Left forelimb (tissue), 1 donor: ENCODE results near the gene HIGD2A.

Experiments used
- DNase-seq: peaks from one replicate; pipeline ENCODE4 v3.0.0-alpha.2; 2018; ENCODE audit warnings: low spot score

The HIGD2A gene

DNA sequence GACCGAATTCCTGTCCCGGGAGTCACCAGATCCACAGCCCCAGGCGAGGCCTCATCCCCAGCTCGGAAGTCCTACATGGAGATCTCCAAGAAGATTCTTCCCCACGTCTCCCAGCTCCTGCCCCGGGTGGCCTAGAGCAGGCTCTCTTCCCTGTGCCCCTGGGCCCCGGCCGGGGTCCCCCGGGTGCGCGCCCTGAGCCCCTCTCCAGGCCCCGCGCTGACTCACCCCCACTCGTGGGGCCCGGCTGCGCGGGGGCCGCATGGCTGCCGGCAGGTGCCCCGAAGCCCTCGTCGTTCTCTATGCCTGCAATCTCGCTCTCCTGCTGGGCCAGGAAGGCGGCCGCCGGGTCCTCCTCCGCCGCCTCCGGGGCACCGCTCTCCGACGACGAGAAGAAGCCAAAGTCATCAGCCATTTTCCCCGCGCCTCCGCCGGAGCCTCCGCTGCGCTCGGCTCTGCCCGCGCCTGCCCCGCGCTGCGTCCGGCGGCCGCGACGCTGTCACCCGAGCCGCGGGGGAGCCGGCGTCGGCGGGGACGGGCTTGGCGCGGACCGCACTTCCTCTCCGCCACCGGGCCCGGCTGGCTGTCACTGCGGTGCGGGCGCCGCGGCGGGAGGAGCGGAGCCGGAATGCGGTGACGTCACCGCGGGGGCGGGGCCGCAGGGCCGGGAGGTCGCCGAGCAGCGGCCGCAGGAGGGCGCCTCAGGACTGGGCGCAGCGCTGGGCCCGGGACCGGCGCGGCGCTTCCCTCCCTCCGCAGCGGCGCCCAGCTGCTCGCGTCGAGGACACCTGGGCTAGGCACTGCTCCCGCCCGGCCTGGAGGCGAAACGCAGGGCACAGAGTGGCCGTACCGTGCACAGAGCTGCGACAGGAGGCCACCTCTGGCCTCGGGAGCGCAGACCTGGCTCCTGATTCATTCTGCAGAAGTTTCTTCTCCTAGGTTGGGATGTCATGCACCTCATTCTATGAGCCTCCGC is 27.7 kb downstream of the HIGD2A start, which contains the start of gene CLTB:
CLTB (minus strand) TSS at position 588 of the 973 bp plus-strand sequence; CDS start at position 412, 176 bp downstream.
- peak; percentile 94 for DNase-seq

DNA sequence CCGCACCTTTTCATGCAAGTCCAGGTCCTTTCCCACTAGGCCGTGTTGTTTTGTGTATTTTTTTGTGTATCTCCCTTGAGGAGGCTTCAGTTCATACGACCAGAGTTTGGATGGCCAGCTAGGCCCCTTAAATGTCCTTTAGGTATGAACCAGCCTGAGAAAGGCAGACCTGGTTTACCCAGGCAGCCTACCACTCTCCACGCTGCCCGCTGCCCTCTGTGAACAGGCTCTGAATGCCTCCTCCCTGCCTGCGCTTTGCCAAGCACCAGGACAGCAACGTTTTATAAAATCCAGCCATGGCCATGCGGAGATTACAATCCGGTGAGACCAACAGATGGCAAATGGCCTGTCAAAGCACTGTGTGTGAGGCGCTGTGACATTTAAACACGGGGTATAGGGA is 28.4 kb downstream of the HIGD2A start:
- DNase-seq = no peak

DNA sequence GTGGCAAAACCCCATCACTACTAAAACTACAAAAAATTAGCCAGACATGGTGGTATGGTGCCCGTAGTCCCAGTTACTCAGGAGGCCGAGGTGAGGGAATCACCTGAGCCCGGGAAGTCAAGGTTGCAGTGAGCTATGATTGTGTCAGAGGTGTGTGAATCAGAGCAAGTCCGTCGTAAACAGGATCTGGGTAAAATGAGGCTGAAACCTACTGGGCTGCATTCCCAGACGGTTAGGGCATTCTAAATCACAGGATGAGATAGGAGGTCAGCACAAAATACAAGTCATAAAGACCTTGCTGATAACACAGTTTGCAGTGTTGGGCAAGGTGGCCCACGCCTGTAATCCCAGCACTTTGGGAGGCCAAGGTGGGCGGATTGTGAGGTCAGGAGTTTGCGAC is 29.7 kb downstream of the HIGD2A start:
- no peak for DNase-seq

DNA sequence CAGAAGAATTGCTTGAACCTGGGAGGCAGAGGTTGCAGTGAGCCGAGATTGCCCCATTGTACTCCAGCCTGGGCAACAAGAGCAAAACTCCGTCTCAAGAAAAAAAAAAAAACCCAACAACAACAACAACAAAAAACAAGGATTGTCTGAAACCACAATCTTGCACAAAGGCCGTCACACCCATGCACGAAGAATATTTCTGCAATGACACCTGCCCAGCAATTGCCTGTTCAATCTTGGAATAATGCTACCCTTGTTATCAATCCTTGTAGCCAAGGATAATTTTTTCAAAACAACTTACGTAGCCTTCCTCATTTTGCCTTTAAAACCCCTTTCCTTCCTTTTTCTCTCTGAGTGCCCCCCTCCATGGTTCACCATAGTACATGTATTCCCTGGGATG is 31.5 kb downstream of the HIGD2A start:
- no peak for DNase-seq

DNA sequence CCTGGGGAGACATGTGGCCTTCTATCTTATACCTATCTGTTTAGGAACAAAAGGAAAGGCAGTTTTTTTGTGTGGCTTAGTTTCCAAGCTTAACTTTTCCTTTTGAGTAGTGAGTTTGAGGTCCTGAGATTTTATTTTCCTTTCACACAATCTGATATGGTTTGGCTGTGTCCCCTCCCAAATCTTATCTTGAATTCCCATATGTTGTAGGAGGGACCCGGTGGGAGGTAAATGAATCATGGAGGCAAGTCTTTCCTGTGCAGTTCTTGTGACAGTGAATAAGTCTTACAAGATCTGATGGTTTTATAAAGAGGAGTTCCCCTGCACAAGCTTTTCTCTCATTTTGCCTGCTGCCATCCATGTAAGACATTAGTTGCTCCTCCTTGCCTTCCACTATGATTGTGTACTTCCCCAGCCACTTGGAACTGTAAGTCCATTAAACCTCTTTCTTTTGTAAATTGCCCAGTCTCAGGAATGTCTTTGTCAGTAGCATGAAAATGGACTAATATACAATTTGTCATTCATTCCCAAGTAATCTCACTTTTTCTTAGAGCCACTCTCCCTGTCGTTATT is 32.5 kb downstream of the HIGD2A start:
- DNase-seq = no peak

DNA sequence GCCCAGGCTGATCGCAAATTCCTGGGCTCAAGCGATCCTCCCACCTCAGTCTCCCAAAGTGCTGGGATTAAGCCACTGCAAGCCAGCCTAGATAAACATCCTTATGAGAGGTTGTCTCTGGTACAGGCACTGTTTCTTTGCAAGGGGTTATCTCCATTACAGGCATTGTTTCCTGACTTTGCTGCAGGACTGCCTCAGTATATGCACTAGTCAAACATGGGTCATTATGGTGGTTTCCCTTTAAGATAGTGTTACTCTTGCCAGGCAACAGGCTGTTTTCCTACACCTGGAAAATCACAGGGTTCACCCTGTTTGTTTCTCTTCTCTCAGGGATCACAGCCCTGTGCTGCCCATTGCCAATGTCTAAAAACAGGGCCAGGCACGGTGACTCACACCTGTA is 35.6 kb downstream of the HIGD2A start:
- DNase-seq = no peak

DNA sequence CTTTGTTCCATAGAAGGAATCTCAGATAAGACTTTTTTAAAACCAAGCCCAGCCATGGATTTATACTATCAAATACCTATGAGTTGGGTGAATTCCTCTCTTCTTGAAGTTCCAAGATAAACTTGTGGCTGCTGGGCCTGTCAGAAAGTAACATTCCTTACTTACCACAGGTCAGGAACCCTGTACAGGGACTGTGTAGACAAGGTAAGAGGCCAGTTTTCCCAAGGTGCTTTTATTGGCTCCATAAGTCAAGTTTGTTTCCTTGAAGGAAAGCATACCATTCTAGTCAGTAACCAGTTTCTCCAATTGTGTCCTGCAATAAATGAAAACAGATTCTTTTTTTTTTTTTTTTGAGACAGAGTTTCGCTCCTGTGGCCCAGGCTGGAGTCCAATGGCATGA is 36.6 kb downstream of the HIGD2A start:
- no peak for DNase-seq

DNA sequence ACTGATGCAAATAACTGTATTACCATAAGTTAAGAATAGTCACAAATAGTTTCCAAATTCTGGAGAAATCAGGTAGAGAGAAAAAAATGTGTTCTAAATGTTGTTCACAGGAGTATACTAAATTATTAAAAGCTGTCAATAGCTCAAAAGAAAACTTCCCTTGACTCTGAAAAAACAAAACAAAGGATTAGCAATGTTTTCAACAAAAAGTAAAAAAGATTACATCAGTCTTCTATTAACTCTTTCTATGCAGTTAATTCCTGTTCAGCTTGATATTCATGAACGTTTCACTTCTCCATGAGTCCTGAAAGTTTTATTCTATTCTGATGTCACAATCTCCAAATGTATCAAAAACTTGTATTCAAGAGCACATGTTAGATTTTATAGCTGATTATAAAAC is 37.2 kb downstream of the HIGD2A start:
- DNase-seq = no peak

DNA sequence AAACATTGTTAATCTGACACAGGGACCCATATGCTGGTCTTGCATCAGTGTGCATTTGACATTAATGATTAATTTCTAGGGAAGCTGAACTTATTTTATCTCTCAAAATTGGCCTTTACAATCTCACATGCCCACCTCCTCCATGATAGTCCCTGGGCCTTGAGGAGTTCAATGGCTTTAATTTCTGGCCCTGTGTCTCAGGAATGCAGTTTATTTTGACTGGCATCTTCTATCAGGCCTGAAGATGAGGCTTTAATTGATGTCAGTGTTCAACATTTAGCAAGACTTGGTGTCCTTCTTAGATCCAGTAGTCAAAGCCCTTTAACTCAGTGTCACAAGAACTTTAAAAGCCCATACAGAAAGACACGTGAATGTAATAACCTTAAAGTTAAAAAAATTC is 38.3 kb downstream of the HIGD2A start:
- no peak for DNase-seq

DNA sequence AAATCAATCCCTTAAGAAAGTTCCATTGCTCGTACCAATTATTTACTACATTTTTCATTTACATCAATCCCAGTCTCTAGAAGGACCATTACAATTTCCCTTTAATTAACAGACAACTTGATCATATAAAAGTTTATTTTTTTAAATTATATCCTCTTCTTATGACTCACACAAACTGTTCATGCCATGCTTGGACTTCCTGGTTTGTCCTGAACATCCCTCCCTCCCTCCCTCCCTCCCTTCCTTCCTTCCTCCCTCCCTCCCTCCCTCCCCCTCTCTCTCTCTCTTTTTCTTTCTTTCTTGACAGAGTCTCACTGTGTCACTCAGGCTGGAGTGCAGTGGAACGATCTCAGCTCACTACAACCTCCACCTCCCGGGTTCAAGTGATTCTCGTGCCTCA is 39.4 kb downstream of the HIGD2A start:
- no peak for DNase-seq

DNA sequence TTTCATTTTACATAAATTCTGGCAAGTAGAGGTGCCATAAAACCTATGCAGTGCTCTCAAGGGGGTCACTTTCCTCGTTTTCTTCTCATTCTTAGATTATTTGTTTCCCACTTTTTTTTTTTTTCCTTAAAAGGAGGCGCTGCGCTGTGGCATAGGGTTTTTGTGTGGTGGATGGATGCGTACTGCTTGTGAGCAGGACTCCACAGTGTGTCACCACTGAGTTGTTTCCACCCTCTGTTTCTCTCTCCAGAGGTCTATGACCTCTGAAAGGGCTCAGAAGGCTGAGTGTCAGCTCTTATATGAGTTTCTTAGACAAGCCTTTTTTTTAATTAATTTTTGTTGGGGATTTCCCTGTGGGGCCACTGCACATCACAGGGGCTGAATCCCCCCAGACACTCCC is 41.4 kb downstream of the HIGD2A start:
- no peak for DNase-seq

DNA sequence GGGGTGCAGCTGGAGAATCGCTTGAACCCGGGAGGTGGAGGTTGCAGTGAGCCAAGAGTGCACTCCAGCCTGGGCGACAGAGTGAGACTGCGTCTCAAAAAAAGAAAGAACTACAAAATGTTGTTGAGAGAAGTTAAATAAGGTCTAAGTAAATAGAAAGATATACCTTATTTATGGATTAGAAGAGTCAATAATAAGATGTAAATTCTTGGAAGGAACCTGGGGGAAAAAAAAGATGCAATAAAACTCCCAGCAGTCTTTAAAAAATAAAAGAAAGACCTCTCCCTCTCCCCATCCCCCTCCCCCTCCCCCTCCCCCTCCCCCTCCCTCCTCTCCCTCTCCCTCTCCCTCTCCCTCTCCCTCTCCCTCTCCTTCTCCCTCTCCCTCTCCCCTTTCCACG is 44.2 kb downstream of the HIGD2A start:
- no peak for DNase-seq

DNA sequence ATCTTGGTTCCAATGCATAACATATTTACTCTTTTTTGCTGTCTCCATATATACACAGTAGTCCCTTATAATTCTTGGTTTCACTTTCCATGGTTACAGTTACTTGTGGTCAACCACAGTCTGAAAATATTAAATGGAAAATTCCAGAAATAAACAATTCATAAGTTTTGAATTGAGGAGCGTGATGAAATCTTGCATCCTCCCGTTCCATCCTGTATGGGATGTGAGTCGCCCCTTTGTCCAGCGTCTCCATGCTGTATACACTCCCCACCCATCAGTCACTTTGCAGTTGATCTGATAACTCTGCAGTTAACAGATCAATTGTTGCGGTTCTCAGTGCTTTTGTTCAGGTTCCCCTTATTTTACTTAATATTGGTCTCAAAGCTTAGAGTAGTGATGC is 48.1 kb downstream of the HIGD2A start:
- DNase-seq = no peak

DNA sequence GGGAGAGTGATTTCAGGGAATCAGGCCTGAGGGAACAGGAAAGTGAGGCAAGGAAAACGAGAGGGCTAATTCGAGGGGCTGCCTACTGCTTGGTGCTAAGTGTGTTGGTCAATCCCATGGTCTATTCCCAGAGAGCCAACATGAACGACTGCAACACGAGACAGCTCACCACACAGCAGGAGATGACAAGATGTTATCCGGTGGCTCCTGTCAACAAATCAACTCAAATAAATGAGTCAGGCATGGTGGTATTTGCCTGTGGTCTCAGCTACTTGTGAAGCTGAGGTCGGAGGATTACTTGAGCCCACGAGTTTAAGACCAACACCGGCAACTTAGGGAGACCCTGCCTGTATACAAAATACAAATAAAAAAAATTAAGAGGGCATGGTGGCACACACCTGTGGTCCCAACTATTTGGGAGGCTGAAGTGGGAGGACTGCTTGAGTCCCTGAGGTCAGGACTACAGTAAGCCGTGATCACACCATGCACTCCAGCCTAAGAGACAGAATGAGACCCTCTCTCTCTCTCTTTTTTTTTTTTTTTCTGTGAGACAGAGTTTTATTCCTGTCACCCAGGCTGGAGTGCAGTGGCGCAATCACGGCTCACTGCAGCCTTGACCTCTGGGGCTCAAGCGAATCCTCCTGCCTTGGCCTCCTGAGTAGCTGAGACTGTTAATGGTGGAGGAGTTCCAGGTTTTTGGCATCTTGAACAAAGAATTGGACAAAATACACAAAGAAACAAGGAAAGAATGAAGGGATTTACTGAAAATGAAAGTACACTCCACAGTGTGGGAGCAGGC is 50.6 kb downstream of the HIGD2A start:
- DNase-seq = no peak
